ENCODE results near the gene RPLP2.
A peak's percentile ranks its signal among the peaks of the same experiment; 100 is the strongest.

The RPLP2 gene

DNA sequence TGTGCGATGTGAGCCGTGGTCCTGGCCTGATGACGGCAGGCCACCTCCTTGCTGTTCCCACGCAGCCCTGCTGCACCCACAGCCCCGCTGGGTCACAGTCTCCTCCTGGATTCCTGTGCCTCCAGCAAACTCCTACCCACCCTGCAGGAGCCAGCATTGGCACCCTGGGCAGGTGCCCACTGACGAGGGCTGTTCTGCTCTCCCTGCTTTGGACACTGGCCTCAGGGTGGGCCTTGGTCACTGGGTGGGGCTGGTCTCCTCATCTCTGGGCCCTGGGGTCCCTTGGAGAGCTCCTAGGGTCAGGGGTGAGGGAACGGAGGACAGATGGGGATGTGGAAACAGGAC lies 45.5 kb downstream of the RPLP2 start:
- TF ChIP-seq, protein P1, sequence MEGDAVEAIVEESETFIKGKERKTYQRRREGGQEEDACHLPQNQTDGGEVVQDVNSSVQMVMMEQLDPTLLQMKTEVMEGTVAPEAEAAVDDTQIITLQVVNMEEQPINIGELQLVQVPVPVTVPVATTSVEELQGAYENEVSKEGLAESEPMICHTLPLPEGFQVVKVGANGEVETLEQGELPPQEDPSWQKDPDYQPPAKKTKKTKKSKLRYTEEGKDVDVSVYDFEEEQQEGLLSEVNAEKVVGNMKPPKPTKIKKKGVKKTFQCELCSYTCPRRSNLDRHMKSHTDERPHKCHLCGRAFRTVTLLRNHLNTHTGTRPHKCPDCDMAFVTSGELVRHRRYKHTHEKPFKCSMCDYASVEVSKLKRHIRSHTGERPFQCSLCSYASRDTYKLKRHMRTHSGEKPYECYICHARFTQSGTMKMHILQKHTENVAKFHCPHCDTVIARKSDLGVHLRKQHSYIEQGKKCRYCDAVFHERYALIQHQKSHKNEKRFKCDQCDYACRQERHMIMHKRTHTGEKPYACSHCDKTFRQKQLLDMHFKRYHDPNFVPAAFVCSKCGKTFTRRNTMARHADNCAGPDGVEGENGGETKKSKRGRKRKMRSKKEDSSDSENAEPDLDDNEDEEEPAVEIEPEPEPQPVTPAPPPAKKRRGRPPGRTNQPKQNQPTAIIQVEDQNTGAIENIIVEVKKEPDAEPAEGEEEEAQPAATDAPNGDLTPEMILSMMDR (IDR thresholded peaks at IDR 0.05; ENCODE audit: low read length, missing control alignments): no peak
- DNase-seq (ENCODE audit: low read depth): no peak
- no peak overlapping the region for H3K4me3 ChIP-seq (replicated peaks; ENCODE audit: low read depth, low read length)

DNA sequence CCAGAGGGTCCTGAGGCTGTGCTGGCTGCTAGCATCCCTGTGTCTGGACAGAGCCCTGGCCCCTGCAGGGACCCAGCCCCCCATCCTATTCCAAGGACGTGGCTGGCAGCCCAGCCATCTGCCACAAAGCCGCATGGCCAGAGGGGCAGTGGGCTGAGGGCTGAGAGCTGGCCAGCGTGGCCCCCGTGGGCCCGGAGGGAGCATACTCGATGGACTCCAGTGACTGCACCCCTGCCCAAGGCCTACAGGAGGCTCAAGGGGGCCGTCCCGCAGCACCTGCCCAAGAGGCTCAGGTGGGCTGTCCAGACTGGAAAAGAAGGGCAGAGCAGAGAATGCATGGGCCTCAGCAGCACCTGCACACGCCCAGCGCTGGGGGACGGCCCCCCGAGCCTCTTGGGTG lies 46.0 kb downstream of the RPLP2 start:
- TF ChIP-seq, protein P1 (IDR thresholded peaks at IDR 0.05; ENCODE audit: low read length, missing control alignments): no peak
- H3K4me3 ChIP-seq (replicated peaks; ENCODE audit: low read depth, low read length): no peak overlapping the region
- no peak for DNase-seq (ENCODE audit: low read depth)

DNA sequence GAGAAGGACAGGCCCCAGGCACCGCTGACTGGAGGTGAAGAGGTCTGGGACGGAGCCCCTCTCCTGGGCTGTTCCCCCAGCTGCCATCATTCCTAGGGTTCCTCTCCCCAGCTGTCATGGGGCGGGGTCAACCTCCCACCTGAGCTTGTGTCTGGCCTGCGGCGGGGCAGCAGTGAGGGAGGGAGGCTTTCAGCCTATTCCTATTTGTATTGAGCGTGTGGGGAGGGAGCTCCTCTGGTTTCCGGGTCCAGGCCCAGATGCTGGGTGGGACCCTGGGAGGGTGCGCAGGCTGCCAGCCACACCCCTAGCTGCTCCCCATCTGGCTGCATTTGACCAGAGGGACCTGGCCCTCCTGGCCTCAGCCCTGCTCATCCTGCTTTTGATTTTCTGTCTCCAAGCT lies 46.6 kb downstream of the RPLP2 start:
- no peak overlapping the region for H3K4me3 ChIP-seq (replicated peaks; ENCODE audit: low read depth, low read length)
- TF ChIP-seq, protein P1 (IDR thresholded peaks at IDR 0.05; ENCODE audit: low read length, missing control alignments): no peak
- no peak for DNase-seq (ENCODE audit: low read depth)

DNA sequence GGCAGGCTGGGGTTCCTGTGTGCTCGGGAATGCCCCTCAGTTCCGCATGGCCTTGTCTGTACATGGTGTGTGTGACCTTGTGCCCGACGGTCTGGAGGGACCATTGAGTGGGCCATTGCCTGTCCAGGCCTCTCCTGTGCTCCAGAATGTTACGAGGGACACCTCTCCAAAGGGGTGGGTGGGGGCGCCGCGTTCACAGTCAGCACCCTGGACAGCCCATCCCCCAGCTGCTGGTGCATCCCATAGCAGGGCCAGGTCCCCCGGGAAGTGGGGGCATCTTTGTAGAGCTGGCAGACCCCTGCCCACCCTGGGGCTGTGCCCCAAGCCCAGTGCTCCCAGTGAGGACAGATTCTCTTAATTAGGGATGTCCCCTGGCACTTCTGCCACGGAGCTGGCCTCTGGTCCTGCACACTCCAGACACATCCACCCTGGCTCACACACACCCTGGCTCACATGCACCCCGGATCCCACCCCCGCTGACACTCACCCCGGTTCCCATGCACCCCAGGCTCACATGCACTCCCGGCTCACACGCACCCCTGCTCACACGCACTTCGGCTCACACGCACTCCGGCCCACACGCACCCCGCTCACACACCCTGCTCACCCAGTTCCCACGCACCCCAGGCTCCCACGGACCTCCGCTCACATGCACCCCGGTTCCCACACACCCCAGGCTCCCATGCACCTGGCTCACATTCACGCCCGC lies 48.4 kb downstream of the RPLP2 start:
- TF ChIP-seq, protein P1 (IDR thresholded peaks at IDR 0.05; ENCODE audit: low read length, missing control alignments): no peak
- H3K4me3 ChIP-seq (replicated peaks; ENCODE audit: low read depth, low read length): no peak overlapping the region
- DNase-seq (ENCODE audit: low read depth): no peak

DNA sequence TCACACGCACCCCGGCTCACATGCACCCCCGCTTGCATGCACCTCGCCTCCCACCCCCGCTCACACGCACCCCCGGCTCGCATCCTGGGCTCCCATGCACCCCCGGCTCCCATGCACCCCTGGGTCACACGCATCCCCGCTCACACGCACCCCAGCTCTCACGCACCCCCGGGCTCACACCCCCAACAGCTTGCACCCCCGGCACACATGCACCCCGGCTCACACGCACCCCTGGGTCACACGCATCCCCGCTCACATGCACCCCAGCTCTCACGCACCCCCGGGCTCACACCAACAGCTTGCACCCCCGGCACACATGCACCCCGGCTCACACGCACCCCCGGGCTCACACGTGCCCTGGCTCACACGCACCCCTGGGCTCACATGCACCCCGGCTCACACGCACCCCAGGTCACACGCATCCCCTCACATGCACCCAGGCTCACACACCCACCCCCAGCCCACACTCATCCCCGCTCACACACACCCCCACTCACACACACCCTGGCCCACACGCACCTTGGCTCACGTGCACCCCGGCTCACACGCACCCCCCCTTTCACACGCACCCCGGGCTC lies 49.1 kb downstream of the RPLP2 start:
- no peak for DNase-seq (ENCODE audit: low read depth)
- H3K4me3 ChIP-seq (replicated peaks; ENCODE audit: low read depth, low read length): no peak overlapping the region
- TF ChIP-seq, protein P1 (IDR thresholded peaks at IDR 0.05; ENCODE audit: low read length, missing control alignments): no peak

DNA sequence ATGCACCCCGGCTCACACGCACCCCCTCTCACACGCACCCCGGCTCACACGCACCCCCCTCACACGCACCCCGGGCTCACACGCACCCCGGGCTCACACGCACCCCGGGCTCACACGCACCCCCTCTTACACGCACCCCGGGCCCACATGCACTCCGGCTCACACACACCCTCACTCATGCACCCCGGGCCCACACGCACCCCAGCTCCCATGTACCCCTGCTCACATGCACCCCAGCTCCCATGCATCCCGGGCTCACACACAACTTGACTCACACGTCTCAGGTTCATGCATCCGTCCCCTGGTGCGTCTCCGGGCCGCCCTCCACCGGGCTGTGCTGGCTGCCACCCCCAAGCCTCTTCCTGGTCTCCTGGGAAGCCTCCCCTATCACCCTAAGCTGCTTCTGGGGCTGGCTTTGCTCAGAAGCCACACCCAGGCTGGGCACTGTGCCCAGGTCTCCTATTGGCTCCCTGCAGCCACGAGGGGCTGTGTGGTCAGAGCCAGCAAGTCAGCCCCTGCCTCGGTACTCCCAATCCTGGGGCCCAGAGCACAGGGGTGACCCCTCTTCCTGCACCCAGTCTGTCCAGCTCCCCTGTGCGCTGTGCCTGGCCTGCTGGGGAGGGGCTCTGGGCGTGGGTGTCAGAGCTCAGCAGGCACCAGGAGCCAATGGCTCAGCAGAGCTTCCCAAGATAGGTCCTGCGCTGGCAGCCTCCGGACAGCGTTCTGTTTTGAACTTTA lies 49.8 kb downstream of the RPLP2 start:
- H3K4me3 ChIP-seq (replicated peaks; ENCODE audit: low read depth, low read length): peak overlapping the region; percentile 32
- TF ChIP-seq, protein P1 (IDR thresholded peaks at IDR 0.05; ENCODE audit: low read length, missing control alignments): no peak
- peak; percentile 89 for DNase-seq (ENCODE audit: low read depth)
